NCI-H1105 (cell line): Measurements from ENCODE around the gene NCAPG2.

Experiments
- DNase-seq: peaks from one replicate; lab custom pipeline; 2025; lab: John Stamatoyannopoulos, UW

The NCAPG2 gene

GRCh38 chr7:158595068-158595467 is 109.5 kb downstream of the NCAPG2 start:
- DNase-seq: no peak

DNA sequence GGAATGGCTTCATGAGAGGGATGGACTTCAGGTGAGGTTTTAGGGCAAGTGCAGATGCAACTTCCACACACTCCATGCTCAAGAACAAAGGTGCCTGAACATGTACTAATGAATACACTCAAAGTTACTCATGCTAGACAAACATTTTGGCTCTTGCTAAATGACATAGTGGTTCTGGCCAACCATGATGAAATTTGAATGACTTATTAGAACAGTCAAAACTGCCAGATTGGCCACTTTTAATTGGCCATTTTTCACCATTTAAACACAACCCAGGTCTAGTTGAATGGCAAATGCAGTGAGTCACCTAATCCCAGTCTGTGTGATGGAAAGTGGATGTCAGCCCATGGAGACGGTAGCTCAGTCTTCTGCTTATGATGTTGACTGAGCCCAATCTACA is 112.1 kb downstream of the NCAPG2 start:
- no peak for DNase-seq

- DNase-seq: no peak
These were observed 112.7 kb downstream of the NCAPG2 start for GRCh38 chr7:158591944-158592343.

GRCh38 chr7:158590181-158590530 is 114.4 kb downstream of the NCAPG2 start:
- DNase-seq: no peak

- DNase-seq: no peak
These were observed 115.0 kb downstream of the NCAPG2 start for GRCh38 chr7:158589653-158590052.

DNA sequence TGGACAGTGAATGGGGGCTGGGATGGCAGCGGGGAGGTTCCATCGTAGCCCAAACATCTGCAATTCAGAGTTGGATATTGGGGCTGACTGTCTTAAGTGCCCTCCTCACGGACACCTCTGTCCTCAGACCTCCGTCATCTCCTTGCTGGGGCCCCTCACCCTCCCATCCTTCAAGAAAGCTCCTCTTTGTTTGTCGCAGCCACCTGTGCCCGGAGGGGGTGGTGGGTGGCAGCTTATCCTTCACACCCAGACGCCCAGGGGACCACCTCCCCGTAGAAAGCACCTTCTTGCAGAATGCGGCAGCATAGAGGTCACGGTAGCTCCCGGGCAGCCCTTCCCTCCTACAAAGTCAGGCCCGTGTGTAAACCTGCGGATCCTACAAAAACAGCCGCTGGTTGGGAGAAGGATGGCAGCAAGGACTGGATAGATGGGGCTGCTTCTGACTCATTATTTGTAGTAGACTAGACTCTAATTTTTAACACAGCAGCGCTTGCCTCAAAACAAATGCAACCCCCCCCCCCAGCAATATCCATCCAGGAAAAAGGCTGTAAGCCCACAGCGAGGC is 115.6 kb downstream of the NCAPG2 start:
- DNase-seq: no peak

GRCh38 chr7:158588085-158588877 is 116.3 kb downstream of the NCAPG2 start:
- no peak for DNase-seq

GRCh38 chr7:158587162-158588084 is 117.2 kb downstream of the NCAPG2 start, which contains the start of gene PTPRN2:
PTPRN2 (minus strand) TSS chr7:158587823.
- peak; percentile 71 for DNase-seq

GRCh38 chr7:158586499-158587161 is 118.0 kb downstream of the NCAPG2 start:
- DNase-seq: no peak

- no peak for DNase-seq
These were observed 118.7 kb downstream of the NCAPG2 start for GRCh38 chr7:158585721-158586498.

DNA sequence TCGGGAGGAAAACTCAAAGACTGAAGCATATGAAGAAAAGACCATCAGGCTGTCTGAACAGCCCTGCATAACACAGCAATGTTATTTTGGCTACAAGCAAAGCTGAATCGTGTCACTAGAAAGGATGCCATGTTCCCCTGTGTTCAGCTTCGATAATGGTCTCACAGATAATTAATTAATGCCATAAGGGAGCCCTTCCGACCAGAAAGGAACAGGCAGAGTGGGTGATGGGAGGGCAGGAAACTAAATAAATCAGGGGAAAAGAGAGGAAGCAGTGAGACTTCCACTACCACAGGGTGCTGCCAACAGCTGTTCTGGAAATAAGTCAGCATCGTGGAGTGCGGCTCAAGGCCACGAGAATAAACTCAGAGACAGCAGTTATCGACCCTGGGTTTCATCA is 120.2 kb downstream of the NCAPG2 start:
- no peak for DNase-seq

DNA sequence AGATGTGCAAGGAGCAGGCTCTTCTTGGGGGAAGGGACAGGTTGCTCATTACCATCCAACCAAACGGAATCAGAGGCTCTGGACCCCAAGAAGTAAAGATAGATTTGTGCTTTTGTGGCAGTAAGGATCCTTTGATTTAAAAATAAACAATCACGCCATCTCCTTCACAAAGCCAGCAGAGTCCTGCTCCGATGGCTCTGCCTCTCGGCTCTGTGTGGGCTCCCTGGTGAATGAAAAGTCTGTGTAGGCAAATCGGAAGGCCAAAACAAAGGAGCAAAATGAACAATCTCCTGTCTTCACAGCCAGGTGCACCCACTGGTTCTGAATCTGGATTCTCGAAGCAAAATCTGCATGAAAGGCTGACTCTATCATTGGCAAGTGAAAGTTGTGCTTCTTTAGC is 120.8 kb downstream of the NCAPG2 start:
- no peak for DNase-seq

- no peak for DNase-seq
These were observed 121.5 kb downstream of the NCAPG2 start for GRCh38 chr7:158583143-158583542.

- DNase-seq: no peak
These were observed 122.5 kb downstream of the NCAPG2 start for GRCh38 chr7:158582089-158582456.

DNA sequence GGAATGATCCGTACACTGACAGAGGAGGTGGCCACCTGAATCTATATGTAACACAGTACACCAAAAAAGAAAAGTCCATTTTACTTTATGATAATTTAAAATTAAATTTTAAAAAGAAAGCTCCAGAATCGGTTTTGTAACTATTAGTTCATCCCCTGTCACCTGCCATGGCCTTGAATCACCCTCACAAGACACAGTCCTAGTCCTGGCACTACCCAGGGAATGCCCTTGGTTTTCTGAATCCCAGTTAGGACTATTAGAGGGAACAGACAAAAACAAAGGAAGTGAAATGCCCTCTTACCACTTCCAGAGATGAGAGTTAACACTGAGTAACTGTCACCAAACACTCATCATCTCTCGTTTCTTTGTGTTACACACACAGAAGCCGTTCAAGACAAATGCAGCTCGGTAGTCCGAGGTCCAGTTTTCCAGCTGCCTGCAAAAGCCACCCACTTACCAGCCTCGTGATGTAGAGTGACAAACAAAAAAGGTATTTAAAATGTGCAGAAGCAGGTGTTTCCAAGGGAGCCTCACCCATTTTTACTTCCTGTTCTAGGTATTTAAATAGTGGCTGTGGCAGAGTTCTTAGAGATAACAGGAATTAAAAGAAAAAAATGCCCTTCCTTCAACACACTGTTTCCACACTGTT is 123.0 kb downstream of the NCAPG2 start:
- peak; percentile 46 for DNase-seq
